ENCODE data around the gene MINDY4. TPM values are rescaled to one million over a fixed set of nuclear protein-coding genes. Genes with fewer than 3 reads are reported as not detected.

MINDY4 gene
- total RNA-seq, 1 donor from 2014 or later: 8.4 TPM

DNA sequence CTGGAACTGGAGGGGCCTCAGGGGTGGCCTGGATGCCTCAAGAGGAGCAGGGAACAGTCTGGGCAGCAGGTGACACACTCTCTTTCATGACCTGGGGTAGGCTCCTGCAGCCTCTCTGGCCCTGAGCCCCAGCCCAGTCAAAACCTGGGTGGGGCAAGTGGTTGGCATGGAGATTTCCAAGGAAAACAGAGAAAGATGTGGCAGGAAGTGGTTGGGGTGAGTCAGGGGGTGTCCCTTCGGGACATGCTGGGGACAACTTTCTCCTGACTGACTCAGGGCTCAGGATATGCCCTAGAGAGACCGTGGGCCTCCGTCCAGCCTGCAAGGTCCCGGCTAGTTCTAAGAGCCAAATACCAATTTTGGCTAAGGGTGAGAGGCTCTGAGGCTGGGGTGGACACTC is 143.4 kb downstream of the MINDY4 start:
- Mint-ChIP-seq H3K9me3 (no peaks in the 10 kb centered on the region), H3K4me3 (no peak overlapping the region), H3K27ac (no peak overlapping the region), H3K36me3 (no peaks in the 10 kb centered on the region), H3K4me1 (ENCODE audit: unreplicated experiment) (peaks cover 33% of the 10 kb centered on the region), H3K27me3 (no peaks in the 10 kb centered on the region)
- TF ChIP-seq CTCF (conservative IDR thresholded peaks at IDR 0.05): no peak
- DNase-seq (ENCODE audit: extremely low spot score, unreplicated experiment): no peak

GRCh38 chr7:30915005-30915601 is 143.9 kb downstream of the MINDY4 start:
- TF ChIP-seq CTCF (conservative IDR thresholded peaks at IDR 0.05): no peak
- DNase-seq (ENCODE audit: extremely low spot score, unreplicated experiment): no peak
- Mint-ChIP-seq H3K27me3 (no peaks in the 10 kb centered on the region), H3K27ac (no peak overlapping the region), H3K4me1 (ENCODE audit: unreplicated experiment) (peaks cover 38% of the 10 kb centered on the region), H3K36me3 (no peaks in the 10 kb centered on the region), H3K4me3 (no peak overlapping the region), H3K9me3 (no peaks in the 10 kb centered on the region)

DNA sequence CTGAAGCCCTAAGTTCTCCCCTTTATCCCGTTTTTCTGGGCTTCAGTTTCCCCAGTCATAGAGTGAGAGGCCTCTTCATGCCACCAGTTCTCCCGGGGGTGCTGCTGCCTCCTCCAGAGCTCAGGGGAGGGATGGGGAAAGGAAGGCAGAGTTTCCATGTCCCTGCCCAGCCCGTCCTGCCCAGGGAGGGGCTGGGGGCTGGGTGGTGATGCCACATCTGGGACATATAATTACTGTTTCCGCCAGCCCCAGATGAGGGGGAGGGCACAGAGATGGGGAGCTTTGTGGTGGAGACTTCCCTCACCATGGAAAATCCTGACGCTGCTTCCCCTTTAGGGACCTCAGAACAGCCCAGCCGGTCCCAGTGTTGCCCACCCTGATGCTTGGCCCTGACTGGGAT is 144.5 kb downstream of the MINDY4 start:
- no peak for DNase-seq (ENCODE audit: extremely low spot score, unreplicated experiment)
- no peaks in the 10 kb centered on the region for H3K36me3 Mint-ChIP-seq
- H3K9me3 Mint-ChIP-seq: no peaks in the 10 kb centered on the region
- H3K4me3 Mint-ChIP-seq: no peak overlapping the region
- H3K27ac Mint-ChIP-seq: no peak overlapping the region
- peaks cover 36% of the 10 kb centered on the region for H3K4me1 Mint-ChIP-seq (ENCODE audit: unreplicated experiment)
- no peak for TF ChIP-seq CTCF (conservative IDR thresholded peaks at IDR 0.05)
- H3K27me3 Mint-ChIP-seq: no peaks in the 10 kb centered on the region

- Mint-ChIP-seq H3K4me1 (ENCODE audit: unreplicated experiment) (peaks cover 33% of the 10 kb centered on the region), H3K36me3 (no peaks in the 10 kb centered on the region), H3K4me3 (no peak overlapping the region), H3K9me3 (no peaks in the 10 kb centered on the region), H3K27me3 (no peaks in the 10 kb centered on the region), H3K27ac (no peak overlapping the region)
- no peak for TF ChIP-seq CTCF (conservative IDR thresholded peaks at IDR 0.05)
- no peak for DNase-seq (ENCODE audit: extremely low spot score, unreplicated experiment)
These were observed 145.0 kb downstream of the MINDY4 start for GRCh38 chr7:30916255-30916654.

- no peaks in the 10 kb centered on the region for H3K36me3 Mint-ChIP-seq
- peaks cover 33% of the 10 kb centered on the region for H3K4me1 Mint-ChIP-seq (ENCODE audit: unreplicated experiment)
- H3K27me3 Mint-ChIP-seq: no peaks in the 10 kb centered on the region
- no peak overlapping the region for H3K27ac Mint-ChIP-seq
- H3K4me3 Mint-ChIP-seq: peak overlapping the region; percentile 7
- no peaks in the 10 kb centered on the region for H3K9me3 Mint-ChIP-seq
- no peak for DNase-seq (ENCODE audit: extremely low spot score, unreplicated experiment)
- no peak for TF ChIP-seq CTCF (conservative IDR thresholded peaks at IDR 0.05)
These were observed 145.6 kb downstream of the MINDY4 start for GRCh38 chr7:30916767-30917166.

All from type B pancreatic cell (in vitro differentiated cells).